ENCODE results near the gene TANGO2. TPM values are rescaled to one million over a fixed set of nuclear protein-coding genes. Genes with fewer than 3 reads are reported as not detected.

TANGO2 gene
- total and polyA plus RNA-seq, 10 donors, result 18.7 to 72.2 (median 55.1) TPM

DNA sequence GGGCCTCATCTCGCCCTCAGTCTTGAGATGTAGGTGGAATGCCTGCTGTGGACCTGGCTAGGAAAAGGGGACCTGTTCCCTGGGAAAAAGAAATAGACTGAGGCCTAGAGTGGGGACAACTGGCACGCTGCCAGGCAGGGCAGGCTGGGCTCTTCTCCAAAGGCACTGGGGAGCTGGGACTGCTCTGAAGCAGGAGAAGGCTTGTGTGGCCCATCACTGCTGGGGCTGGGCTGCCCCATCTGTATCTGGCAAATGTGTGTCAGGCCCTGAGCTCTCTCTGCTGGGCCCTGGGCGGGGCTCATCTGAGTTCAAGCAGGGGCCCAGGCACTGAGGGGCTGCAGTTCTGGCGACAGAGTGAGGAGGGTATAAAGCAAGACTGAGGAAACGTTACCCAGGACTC lies 37.2 kb upstream of the TANGO2 start:
- H3K27ac ChIP-seq, result peak overlapping the region in 1 of 8 donors; percentile 21
- WGBS, 5 donors, result 75 to 89% (median 82%) methylated on average over 5 of the region's 5 CpGs

GRCh38 chr22:19984201-19984753 lies 36.6 kb upstream of the TANGO2 start:
- Histone ChIP-seq H3K27me3 (replicated peaks in 1 of 7) (peaks cover 0 to 8% (median 0%) of the 10 kb centered on the region in 7 donors), H3K4me3 (peak overlapping the region in 4 of 8 donors; percentile 3 to 78 (median 62)), H3K9me3 (no peaks in the 10 kb centered on the region), H3K27ac (peak overlapping the region in 1 of 8 donors; percentile 21), H3K4me1 (peaks cover 4 to 53% (median 32%) of the 10 kb centered on the region in 6 donors), H3K36me3 (peaks cover 0 to 28% (median 10%) of the 10 kb centered on the region in 6 donors)
- WGBS, 5 donors, result 78 to 91% (median 85%) methylated on average over 18 to 19 of the region's 19 CpGs
- TF ChIP-seq POLR2AphosphoS5 (IDR thresholded peaks at IDR 0.05), result no peak
- no peak for TF ChIP-seq POLR2A (IDR thresholded peaks at IDR 0.05)
- TF ChIP-seq, protein P1, sequence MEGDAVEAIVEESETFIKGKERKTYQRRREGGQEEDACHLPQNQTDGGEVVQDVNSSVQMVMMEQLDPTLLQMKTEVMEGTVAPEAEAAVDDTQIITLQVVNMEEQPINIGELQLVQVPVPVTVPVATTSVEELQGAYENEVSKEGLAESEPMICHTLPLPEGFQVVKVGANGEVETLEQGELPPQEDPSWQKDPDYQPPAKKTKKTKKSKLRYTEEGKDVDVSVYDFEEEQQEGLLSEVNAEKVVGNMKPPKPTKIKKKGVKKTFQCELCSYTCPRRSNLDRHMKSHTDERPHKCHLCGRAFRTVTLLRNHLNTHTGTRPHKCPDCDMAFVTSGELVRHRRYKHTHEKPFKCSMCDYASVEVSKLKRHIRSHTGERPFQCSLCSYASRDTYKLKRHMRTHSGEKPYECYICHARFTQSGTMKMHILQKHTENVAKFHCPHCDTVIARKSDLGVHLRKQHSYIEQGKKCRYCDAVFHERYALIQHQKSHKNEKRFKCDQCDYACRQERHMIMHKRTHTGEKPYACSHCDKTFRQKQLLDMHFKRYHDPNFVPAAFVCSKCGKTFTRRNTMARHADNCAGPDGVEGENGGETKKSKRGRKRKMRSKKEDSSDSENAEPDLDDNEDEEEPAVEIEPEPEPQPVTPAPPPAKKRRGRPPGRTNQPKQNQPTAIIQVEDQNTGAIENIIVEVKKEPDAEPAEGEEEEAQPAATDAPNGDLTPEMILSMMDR (IDR thresholded peaks at IDR 0.05 in 8 of 11, conservative IDR thresholded peaks at IDR 0.05 in 3 of 11), result no peak
- peak; percentile 69 for DNase-seq
- intact Hi-C loops (cut with DNase I; ENCODE audit: low total_unique reads), result no loop called here

More for the DNA sequence above, 37.2 kb upstream of the TANGO2 start:
- Histone ChIP-seq H3K9me3 (no peaks in the 10 kb centered on the region), H3K36me3 (peaks cover 0 to 33% (median 12%) of the 10 kb centered on the region in 6 donors), H3K27me3 (replicated peaks in 1 of 7) (peaks cover 0 to 8% (median 0%) of the 10 kb centered on the region in 7 donors), H3K4me3 (no peak overlapping the region), H3K4me1 (peaks cover 4 to 51% (median 32%) of the 10 kb centered on the region in 6 donors)
- peak; percentile 73 for DNase-seq
- TF ChIP-seq, protein P1 (IDR thresholded peaks at IDR 0.05 in 8 of 11, conservative IDR thresholded peaks at IDR 0.05 in 3 of 11), result no peak
- TF ChIP-seq POLR2A (IDR thresholded peaks at IDR 0.05) (no peak), POLR2AphosphoS5 (IDR thresholded peaks at IDR 0.05) (no peak)
- intact Hi-C loops (cut with DNase I; ENCODE audit: low total_unique reads), result no loop called here

DNA sequence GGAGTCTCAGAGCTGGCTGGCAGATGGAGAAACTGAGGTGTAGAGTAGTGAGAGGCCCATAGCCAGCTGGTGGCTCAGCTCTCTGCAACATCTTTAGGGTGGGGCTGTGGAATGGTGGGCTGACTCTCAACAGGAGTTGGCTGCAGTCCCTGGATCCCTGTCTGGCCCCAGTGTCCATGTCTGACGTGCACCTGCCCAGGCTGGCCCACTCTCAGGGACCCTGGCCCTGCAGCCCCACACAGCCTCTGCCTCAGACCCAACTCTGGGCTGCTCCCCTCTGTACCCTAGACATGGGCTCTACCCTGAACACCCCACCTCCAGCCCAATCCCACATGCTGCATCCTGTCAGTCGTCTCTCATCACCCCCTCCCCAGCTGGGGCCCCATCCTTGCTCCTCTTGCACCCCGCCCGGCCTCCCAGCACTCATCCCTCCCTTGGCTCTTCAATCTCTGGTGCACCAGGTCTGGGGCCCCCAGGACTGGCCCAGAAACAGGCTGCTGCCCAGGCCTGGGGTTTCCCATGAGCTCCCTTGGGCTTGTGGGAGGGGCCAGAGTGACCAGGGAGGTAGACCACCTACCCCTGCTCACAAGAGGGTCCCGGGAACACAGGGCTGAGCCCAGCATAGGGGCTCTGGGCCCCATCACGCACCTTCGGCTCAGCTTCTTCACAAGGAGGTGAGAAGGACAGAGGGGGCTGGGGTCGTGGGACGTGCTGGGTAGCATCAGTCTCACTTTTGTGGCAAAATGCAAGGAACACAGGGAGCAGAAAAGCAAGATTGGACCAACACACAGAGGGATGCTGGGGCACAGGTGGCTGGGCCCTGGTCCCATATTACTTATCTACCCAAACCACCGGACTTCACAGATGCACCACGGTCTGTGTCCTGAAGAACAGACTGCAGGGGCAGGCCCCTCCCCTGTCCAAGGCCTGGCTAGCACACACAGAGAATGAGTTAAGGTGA lies 35.8 kb upstream of the TANGO2 start:
- H3K4me1 ChIP-seq, result peaks cover 4 to 56% (median 33%) of the 10 kb centered on the region in 6 donors
- H3K4me3 ChIP-seq, result peak overlapping the region in 6 of 8 donors; percentile 51 to 84 (median 68)
- H3K27ac ChIP-seq, result peak overlapping the region in 1 of 8 donors; percentile 84
- DNase-seq, result peak; percentile 67
- H3K36me3 ChIP-seq, result peaks cover 0 to 19% (median 4%) of the 10 kb centered on the region in 6 donors
- peaks cover 0 to 8% (median 0%) of the 10 kb centered on the region in 7 donors for H3K27me3 ChIP-seq (replicated peaks in 1 of 7)
- intact Hi-C loops (cut with DNase I; ENCODE audit: low total_unique reads), result no loop called here
- TF ChIP-seq POLR2A (IDR thresholded peaks at IDR 0.05), result no peak
- no peak for TF ChIP-seq POLR2AphosphoS5 (IDR thresholded peaks at IDR 0.05)
- WGBS, 5 donors, result 71 to 84% (median 77%) methylated on average over 8 to 11 of the region's 11 CpGs
- no peaks in the 10 kb centered on the region for H3K9me3 ChIP-seq

- intact Hi-C loops (cut with DNase I; ENCODE audit: low total_unique reads), result no loop called here
- DNase-seq, result no peak
- Histone ChIP-seq H3K27ac (peak overlapping the region in 4 of 8 donors; percentile 83 to 86 (median 84)), H3K36me3 (peaks cover 0 to 11% (median 3%) of the 10 kb centered on the region in 6 donors), H3K27me3 (replicated peaks in 1 of 7) (peaks cover 0 to 8% (median 0%) of the 10 kb centered on the region in 7 donors), H3K4me3 (peak overlapping the region in 7 of 8 donors; percentile 51 to 84 (median 73)), H3K4me1 (peaks cover 4 to 56% (median 35%) of the 10 kb centered on the region in 6 donors), H3K9me3 (no peaks in the 10 kb centered on the region)
- TF ChIP-seq POLR2A (IDR thresholded peaks at IDR 0.05), result no peak
- no peak for TF ChIP-seq POLR2AphosphoS5 (IDR thresholded peaks at IDR 0.05)
- TF ChIP-seq, protein P1 (IDR thresholded peaks at IDR 0.05 in 8 of 11, conservative IDR thresholded peaks at IDR 0.05 in 3 of 11), result no peak
- 51 to 83% (median 71%) methylated on average over 2 of the region's 2 CpGs for WGBS, 5 donors
These were observed 34.9 kb upstream of the TANGO2 start for GRCh38 chr22:19986011-19986409.
